NCI-H2196 treated with DMSO at 0.1 percent for 48 hours (cell line): ENCODE measurements around the gene NEB.
"Not testable (repeated sequence)": the region's sequence is repeated elsewhere in the genome, so short reads cannot be mapped to it uniquely, and the experiment has no call there.

Experiments
- DNase-seq: peaks from one replicate; lab custom pipeline; 2025; ENCODE audit not compliant: unreplicated experiment; lab: John Stamatoyannopoulos, UW

Gene NEB

DNA sequence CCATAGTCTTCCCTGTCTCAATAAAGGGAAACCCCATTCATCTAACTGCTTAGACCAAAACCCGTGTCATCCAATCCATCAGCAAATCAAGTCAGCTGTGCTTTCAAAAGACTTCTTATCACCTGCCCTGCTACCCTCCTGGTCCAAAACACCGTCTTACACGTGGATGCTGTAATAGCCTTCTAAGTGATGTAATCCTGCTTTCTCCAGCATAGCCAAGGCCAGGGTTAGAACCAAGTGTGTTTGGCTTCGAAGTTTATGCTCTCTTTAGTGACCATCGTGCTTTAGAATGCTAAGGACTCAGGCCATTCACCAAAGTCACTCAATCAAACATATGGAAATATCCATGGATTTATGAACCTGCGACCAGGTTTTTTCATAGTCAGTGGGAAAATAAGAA, 25.5 kb downstream of the NEB start:
- DNase-seq, result no peak

GRCh38 chr2:151707857-151708256, 26.4 kb downstream of the NEB start:
- no peak for DNase-seq

DNA sequence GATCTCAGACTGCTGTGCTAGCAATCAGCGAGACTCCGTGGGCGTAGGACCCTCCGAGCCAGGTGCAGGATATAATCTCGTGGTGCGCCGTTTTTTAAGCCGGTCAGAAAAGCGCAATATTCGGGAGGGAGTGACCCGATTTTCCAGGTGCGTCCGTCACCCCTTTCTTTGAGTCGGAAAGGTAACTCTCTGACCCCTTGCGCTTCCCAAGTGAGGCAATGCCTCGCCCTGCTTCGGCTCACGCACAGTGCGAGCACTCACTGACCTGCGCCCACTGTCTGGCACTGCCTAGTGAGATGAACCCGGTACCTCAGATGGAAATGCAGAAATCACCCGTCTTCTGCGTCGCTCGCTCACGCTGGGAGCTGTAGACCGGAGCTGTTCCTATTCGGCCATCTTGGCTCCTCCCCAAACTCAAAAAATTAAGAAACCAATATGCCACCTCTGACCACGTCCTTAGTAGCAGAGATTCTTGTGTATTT, 29.8 kb downstream of the NEB start:
- DNase-seq, result not testable (repeated sequence)

GRCh38 chr2:151698134-151698533, 36.1 kb downstream of the NEB start:
- not testable (repeated sequence) for DNase-seq

DNA sequence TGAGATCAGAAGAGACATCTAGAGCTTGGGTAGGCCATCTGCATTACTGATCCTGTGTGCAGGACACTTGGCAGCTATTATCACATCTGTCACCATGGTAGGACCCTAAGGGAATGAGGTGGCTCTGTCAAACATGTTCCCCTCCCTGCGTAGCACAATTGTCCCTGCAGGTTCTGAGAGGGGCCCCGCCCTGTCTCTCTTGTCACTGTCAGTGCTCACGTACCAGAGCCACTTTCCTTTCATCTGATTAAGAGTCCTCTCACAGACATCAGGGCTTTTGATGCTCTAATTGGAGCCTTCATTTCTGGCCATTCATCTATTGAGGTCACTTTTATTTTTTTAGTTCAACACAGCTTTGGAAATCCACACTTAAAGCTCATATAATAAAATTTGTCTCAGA, 38.5 kb downstream of the NEB start:
- no peak for DNase-seq

DNA sequence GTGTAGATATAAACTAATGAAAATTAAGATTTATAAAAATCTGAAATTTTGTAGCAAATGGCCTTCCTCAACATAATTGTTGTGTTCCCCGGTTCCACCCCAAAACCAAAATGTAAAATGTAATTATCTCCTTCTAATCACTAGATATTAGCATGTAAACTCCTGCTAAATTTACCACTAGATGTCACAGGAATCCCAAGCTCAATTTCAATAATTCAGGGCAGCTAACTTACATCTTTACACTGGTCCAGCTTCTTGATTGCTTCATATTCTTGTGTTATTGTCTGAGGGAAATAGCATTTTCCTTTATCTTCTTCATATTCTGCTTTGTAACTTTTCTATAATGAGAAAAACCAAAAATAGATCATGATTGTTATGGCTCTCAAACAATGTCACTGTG, 42.6 kb downstream of the NEB start:
- DNase-seq, result no peak

GRCh38 chr2:151688719-151689118, 45.6 kb downstream of the NEB start:
- no peak for DNase-seq

DNA sequence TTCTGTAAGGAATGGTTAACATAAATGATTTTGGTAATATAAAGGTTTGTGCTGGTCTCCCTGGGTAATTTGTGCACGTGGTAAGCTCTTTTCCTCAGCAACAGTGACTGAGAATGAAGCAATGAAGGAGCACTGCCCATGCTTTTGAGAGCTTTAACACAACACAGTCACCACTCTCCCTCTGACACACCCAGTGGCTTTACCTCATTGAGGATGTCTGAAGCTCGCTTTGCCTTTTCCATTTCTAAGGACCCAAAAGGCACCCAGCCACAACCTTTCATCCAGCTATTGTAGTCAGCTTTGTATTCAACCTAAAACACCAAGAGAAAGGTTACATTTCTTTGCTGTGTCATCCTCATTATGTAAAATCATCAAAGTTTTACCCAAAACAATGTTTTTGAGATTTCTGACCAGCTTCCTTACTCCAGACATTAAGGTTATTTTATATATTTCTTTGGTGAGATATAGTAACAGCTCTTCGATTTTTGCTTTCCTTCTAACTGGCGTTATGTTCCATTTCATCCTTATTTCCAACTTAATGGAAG, 51.7 kb downstream of the NEB start:
- DNase-seq, result no peak

- no peak for DNase-seq
Measured at GRCh38 chr2:151681051-151681450, 53.2 kb downstream of the NEB start.

DNA sequence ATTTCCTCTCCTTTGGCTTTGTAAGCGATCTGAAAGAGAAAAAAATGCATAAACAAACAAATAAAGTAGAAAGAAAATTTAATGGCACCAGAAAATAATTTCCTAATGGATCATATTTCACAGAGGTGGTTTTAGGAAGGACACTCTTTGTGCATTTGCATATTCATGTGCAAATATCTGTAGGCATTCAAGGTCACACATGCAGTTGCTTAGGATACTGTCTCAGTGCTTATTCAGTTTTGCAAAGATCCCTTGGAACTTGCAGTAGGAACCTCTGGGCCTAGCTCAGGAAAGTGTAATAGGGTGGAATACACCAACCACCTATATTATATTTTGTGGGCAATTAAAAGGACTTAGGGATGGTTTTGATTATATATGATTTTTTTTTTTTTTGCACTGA, 54.3 kb downstream of the NEB start:
- DNase-seq, result no peak

- no peak for DNase-seq
Measured at GRCh38 chr2:151678849-151679248, 55.4 kb downstream of the NEB start.

GRCh38 chr2:151673016-151673415, 61.3 kb downstream of the NEB start:
- no peak for DNase-seq

GRCh38 chr2:151672277-151672676, 62.0 kb downstream of the NEB start:
- no peak for DNase-seq

DNA sequence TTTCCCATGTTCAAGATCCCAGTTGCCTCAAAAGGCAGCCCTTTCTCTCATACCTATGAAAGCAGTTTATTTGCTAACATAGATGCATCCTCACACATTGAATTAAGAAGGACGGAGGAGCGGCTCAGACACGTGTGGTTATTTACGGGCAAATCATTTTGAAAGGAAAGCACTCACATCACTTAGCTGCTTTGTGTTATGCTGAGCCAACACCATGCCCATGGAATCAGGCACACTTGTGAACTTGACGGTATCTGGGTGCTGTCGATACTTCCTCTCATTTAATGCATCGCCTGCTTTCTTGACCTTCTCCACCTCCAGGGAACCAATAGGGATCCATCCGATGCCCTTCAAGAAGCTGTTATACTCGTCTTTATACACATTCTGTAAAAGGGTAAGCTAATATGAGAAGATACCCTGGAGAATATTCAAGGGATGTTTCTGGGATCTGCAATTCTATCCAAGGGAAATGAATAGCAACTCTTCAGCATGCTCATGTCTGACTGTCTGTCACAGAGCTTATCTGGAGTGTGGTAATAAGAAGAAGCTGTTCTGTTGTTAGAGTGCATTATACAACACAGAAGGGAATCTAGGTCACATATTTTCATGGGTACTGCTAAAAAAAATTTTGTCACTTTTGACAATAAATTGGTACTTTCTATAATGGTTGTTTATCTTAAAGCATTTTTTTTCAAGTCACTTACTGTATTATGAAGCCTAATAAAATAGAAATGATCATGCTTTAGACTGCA, 63.3 kb downstream of the NEB start:
- DNase-seq, result no peak

DNA sequence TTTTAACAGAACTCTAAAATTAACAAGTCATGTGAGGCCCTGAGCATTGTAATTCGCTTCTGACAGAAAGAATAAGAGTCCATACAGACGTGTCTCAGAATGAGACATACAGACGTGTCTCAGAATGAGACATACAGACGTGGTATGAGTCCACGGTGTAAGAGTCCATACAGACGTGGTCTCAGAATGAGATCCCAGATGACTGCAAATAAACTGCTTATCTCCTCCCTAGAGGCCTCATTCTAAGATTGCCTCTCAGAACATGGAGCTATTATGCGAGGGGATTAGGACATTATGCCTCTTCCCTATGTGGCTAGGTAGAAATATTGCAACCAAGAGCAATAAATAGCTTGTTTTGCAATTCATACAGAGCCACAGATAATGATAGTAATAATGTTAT, 63.9 kb downstream of the NEB start:
- DNase-seq, result no peak

- DNase-seq, result no peak
Measured at GRCh38 chr2:151669585-151670081, 64.6 kb downstream of the NEB start.

DNA sequence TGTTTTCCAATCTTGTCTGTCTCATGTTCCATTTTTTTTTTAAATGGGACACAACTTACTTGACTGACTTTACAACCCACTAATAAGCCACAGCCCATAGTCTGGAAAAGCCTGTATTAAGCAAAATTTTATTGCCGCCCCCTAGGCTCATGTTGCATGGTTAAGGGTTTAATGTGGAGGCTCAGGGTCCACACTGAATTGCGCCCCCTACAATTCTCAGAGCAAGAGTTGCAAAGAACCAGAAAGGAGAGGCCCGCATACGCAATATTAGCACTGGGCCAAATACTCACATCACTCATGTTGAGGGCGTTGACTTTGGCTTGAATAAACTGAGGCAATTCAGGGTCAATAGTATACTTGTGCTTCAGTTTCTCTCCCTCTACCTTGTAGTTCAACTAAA, 65.5 kb downstream of the NEB start:
- no peak for DNase-seq

DNA sequence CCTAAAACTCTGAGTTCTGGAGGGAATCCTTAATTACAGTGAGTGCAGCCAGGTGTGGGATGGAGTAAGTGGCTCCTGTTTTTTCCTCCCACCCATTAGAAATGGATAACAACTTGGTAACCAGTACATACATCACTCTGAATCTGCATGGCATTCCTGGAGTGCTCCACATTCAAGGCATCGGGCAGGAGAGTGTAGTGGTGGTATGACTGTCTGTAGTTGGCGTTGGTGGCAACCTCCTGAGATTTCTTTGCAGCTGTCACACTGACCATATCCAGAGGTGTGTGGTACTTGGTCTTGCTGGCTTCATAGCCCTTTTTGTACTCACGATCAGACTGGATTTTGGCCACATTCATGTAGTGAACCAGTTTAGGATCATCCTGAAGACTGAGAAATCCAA, 68.3 kb downstream of the NEB start:
- no peak for DNase-seq

DNA sequence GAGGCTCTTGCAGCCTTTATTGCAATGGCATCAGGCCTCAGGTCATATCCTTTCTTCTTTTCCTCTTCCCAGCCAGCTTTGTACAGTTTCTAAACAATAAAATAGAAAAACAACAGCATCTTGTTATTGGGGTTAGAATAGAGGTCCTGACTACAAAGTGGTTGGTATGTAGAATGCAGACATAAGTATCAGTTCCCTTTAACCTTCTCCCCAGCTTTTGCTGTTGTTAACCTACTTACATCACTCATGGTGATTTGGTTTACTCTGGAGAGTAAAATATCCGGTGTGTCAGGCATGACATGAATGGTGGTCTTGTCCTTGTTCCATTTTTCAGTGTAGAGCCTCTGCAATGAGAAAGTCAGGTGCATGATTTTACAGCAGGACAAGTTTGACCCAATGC, 69.8 kb downstream of the NEB start:
- DNase-seq, result no peak

DNA sequence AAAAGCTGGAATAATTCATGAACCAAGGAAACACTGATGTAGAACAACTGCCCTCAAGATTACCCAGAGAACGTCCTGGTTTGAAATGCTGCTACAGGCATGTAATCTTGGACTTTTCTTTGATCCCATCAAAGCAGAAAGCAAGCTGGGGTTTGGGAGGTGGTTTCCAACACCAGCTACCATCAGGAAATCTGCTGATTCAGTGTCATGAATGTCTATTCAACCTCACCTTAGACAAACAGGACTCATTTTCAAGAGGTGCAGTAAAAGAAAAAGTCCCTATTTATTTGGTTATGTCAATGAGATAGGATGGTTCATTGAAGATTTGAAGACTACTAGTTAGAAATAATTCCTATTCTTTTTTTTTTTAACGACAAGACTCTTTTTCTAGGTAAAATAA, 72.7 kb downstream of the NEB start:
- no peak for DNase-seq

- no peak for DNase-seq
Measured at GRCh38 chr2:151658081-151658480, 76.2 kb downstream of the NEB start.

- DNase-seq, result no peak
Measured at GRCh38 chr2:151657667-151658076, 76.6 kb downstream of the NEB start.
